ENCODE data around the gene AP3S2.

GRCh38 chr15:89937365-89938350 is 43.9 kb upstream of the AP3S2 start:
- TF ChIP-seq ZNF274 (IDR thresholded peaks at IDR 0.05; ENCODE audit: low read depth, low read length) (no peak), YY1 (IDR thresholded peaks at IDR 0.05; ENCODE audit: insufficient read depth, insufficient read length) (no peak), SUZ12 (IDR thresholded peaks at IDR 0.05; ENCODE audit: extremely low read depth, insufficient read depth, insufficient read length) (no peak)

Measured in NT2/D1 (cell line).